Renal pelvis (tissue), 4 donors: Measurements from ENCODE around the gene AQP9. TPM values are rescaled to one million over a fixed set of nuclear protein-coding genes. Genes with fewer than 3 reads are reported as not detected.

Experiments used
- DNase-seq: peaks from one replicate; pipeline ENCODE4 v3.0.0-alpha.2; 2013
- polyA plus RNA-seq, 3 donors: library from polyadenylated mRNA; unstranded; fragments of 120-200 nt; gene quantifications; one replicate each; pipeline ENCODE4 v1.2.1, GENCODE V29; 2013; ENCODE audit not compliant: insufficient read length in 3 of 3

AQP9 gene
- polyA plus RNA-seq, 3 donors = 0.09 to 0.56 (median 0.45) TPM

DNA sequence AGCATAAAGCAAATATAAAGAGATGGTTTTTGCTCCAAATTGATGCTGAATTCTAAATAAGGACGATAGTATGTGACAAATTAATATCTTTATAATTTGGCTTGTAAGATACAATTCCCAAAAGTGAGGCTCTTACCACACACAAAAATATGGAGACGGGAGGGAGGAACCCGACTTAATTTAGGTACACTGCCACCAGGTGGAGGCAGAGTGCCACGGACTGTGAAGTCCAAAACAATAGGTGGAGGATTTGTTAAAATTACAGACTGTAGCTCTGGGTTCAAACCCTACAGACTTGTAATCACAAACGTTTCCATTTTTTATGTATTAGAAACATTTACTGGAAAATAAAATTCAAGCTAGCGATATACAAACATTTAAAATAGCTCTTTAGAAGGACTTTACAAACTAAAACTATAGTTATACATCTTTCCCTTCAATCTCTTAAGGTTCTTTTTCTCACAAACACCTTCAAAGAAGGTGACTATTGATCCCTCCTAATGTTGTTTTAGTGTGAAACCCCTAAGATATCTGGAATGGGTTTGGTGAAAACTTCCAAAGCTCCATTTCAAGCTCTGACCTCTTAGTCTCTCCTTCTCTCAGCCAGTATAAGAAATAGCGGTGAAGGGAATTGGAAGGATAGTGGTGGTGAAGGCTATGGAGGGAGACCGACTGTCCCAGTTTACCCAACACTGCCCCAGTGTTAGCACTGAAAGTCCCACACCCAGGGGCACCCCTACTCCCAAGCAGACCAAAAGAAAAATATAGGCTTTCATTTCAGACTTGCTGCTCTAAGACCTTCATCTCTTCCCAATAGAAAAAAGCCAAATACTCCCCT, 89.7 kb downstream of the AQP9 start:
- DNase-seq = peak; percentile 61

GRCh38 chr15:58228718-58229117, 90.5 kb downstream of the AQP9 start:
- peak; percentile 31 for DNase-seq

DNA sequence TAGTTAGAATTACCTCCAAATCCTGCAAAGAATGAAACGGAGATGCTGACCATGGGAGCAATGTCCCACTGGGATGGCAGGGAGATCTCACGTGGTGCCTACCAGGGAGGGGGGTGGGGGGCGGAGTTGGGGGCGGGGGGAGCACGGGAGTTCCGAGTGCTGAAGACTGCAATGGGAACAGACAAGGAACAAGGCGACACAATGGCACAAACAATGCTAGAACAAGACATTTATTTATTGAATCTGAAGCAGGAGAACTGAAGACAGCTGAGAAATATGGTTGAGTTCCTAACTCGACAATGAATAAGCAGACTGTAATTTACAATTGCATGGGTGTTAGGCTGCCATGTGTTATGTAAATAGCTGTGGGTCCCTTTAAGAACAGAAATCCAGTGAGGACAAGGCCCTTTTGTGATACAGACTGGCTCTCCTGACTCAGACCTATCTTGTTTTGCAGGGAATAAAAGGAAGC, 91.2 kb downstream of the AQP9 start:
- DNase-seq = no peak

- DNase-seq = no peak
These were observed 94.3 kb downstream of the AQP9 start for GRCh38 chr15:58232281-58233065.

DNA sequence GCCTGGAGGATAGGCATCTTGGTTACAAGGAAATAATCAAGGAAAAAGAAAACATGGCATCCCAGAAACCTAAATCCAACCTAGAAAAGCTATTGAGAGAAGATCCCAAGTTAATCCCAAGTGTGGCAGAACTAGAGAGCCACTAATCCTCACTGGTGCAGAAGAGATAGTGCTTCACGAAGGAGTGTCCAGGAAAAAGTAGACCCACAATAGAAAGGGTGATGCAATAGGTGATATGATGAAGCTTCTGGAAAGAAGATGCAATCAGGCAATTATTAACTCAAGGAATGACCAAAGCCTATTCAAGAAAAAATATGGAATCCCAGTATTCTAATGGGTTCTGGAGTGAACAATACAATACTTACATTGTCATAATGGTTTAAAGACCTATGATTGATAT, 95.2 kb downstream of the AQP9 start:
- no peak for DNase-seq

Other genes with a start within 250 kb of the AQP9 start
- gene ALDH1A2, start 72.7 kb upstream of the AQP9 start, polyA plus RNA-seq = 100 to 1,000 TPM; 246 to 336 (median 277) TPM